SK-N-SH (cell line): ENCODE data around the gene EIF2B5. TPM values are rescaled to one million over a fixed set of nuclear protein-coding genes. Genes with fewer than 3 reads are reported as not detected.

ENCODE experiments used
- CTCF ChIA-PET: fragments of 300-600, 350-600 bp; formaldehyde crosslinking; extraction: SDS; loops from one replicate; lab custom pipeline; 2021; lab: Yijun Ruan, JAX
- POLR2A ChIA-PET: fragments of 350-600 bp; sonication (Branson Sonifier 250); formaldehyde crosslinking; extraction: SDS; loops from one replicate; lab custom pipeline; 2020; ENCODE audit warnings: antibody characterized with exemption, inconsistent platforms; lab: Yijun Ruan, JAX
- DNase-seq: peaks from one replicate; pipeline ENCODE4 v3.0.0; 2012
- H2AFZ ChIP-seq: fragments of 200-600 bp; sonication (generic); 2 replicates; pipeline ENCODE4 v1.8.1; 2016; ENCODE audit warnings: antibody characterized with exemption, mild to moderate bottlenecking, low read depth
- H3F3A ChIP-seq: fragments of 200-600 bp; sonication (generic); replicated peaks from 2 replicates; pipeline ENCODE3; 2016; ENCODE audit warnings: antibody characterized with exemption, mild to moderate bottlenecking; ENCODE audit not compliant: insufficient read depth
- H3K27ac ChIP-seq, 2 experiments: fragments of 200-500 bp in 1 of 2; fragments of 200-600 bp in 1 of 2; sonication (Bioruptor generic) in 1 of 2; sonication (generic), shearing (Covaris generic) in 1 of 2; 2 replicates each; pipeline versions ENCODE4 v1.5.1 to v1.6.1; 2014 to 2016; ENCODE audit warnings: low read depth in 2 of 2, inconsistent platforms in 1 of 2, low read length in 1 of 2, mild to moderate bottlenecking in 1 of 2, mixed read lengths in 1 of 2
- H3K27me3 ChIP-seq: fragments of 200-600 bp; sonication (generic), shearing (Covaris generic); 2 replicates; pipeline ENCODE4 v1.6.1; 2016; ENCODE audit warnings: mixed run types; ENCODE audit not compliant: insufficient read depth
- H3K36me3 ChIP-seq, 2 experiments: fragments of 200-500 bp in 1 of 2; fragments of 200-600 bp in 1 of 2; sonication (Bioruptor generic) in 1 of 2; sonication (generic) in 1 of 2; replicated peaks in 1 of 2; 2 replicates each; pipeline versions ENCODE3 to v1.5.1; 2014 to 2016; ENCODE audit warnings: low read length in 1 of 2, mild to moderate bottlenecking in 1 of 2; ENCODE audit not compliant: insufficient read depth in 2 of 2, control insufficient read depth in 1 of 2
- H3K4me1 ChIP-seq, 2 experiments: fragments of 200-500 bp in 1 of 2; fragments of 200-600 bp in 1 of 2; sonication (Bioruptor generic) in 1 of 2; sonication (generic), shearing (Covaris generic) in 1 of 2; 2 replicates each; pipeline versions ENCODE4 v1.5.1 to v1.6.1; 2014 to 2016; ENCODE audit warnings: low read depth in 1 of 2, low read length in 1 of 2, mixed run types in 1 of 2; ENCODE audit not compliant: insufficient read depth in 2 of 2, control insufficient read depth in 1 of 2
- H3K4me2 ChIP-seq: fragments of 200-600 bp; sonication (generic), shearing (Covaris generic); 2 replicates; pipeline ENCODE4 v1.6.1; 2017; ENCODE audit warnings: mixed run types
- H3K4me3 ChIP-seq, 2 experiments: fragments of 200-500 bp in 1 of 2; fragments of 200-600 bp in 1 of 2; sonication (Bioruptor generic) in 1 of 2; sonication (generic), shearing (Covaris generic) in 1 of 2; 2 replicates each; pipeline versions ENCODE4 v1.5.1 to v1.8.1; 2014 to 2016; ENCODE audit warnings: low read depth in 2 of 2, inconsistent platforms in 1 of 2, low read length in 1 of 2, mild to moderate bottlenecking in 1 of 2, mixed read lengths in 1 of 2, moderate library complexity in 1 of 2
- H3K79me2 ChIP-seq: fragments of 200-600 bp; sonication (generic); 2 replicates; pipeline ENCODE4 v1.8.1; 2017; ENCODE audit warnings: mild to moderate bottlenecking; ENCODE audit not compliant: insufficient read depth
- H3K9ac ChIP-seq: fragments of 200-600 bp; sonication (generic); 2 replicates; pipeline ENCODE4 v1.6.1; 2017; ENCODE audit warnings: mixed run types
- H3K9me2 ChIP-seq: fragments of 200-600 bp; sonication (generic); 2 replicates; pipeline ENCODE4 v1.6.1; 2017; ENCODE audit warnings: mixed run types
- H3K9me3 ChIP-seq: fragments of 200-600 bp; sonication (generic); 2 replicates; pipeline ENCODE4 v1.6.1; 2017; ENCODE audit warnings: mixed run types, mild to moderate bottlenecking, moderate library complexity
- H4K20me1 ChIP-seq: fragments of 200-600 bp; sonication (generic); 2 replicates; pipeline ENCODE4 v1.6.1; 2017; ENCODE audit warnings: mild to moderate bottlenecking, mixed run types; ENCODE audit not compliant: insufficient read depth
- EZH2phosphoT487 ChIP-seq: fragments of 200-600 bp; sonication (generic); IDR thresholded peaks from 2 replicates; pipeline ENCODE4 v1.6.1; 2017; ENCODE audit warnings: low read depth, mixed run types, mild to moderate bottlenecking, antibody characterized with exemption, moderate library complexity, borderline replicate concordance
- FOSL2 ChIP-seq: IDR thresholded peaks from 2 replicates; pipeline ENCODE4 v1.4.0; 2012; ENCODE audit warnings: low read depth, mild to moderate bottlenecking, moderate library complexity, borderline replicate concordance
- FOXJ3 ChIP-seq: sonication (generic); formaldehyde crosslinking; IDR thresholded peaks from 2 replicates; pipeline ENCODE4 v1.5.1; 2020; ENCODE audit warnings: mild to moderate bottlenecking, missing genetic modification reagents
- FOXM1 ChIP-seq: IDR thresholded peaks from 2 replicates; pipeline ENCODE4 v1.4.0; 2012; ENCODE audit warnings: low read depth, mild to moderate bottlenecking
- GABPA ChIP-seq: IDR thresholded peaks from 2 replicates; pipeline ENCODE4 v1.4.0; 2012; ENCODE audit warnings: low read depth, mild to moderate bottlenecking
- JUND ChIP-seq: IDR thresholded peaks from 2 replicates; pipeline ENCODE4 v1.4.0; 2012
- MXI1 ChIP-seq: IDR thresholded peaks from 2 replicates; pipeline ENCODE4 v1.6.1; 2012; ENCODE audit warnings: mild to moderate bottlenecking, low read depth, low read length, improper control_type of control experiment
- RCOR1 ChIP-seq: fragments of 150-350 bp; IDR thresholded peaks from 2 replicates; pipeline ENCODE4 v1.6.1; 2017; ENCODE audit warnings: antibody characterized with exemption, low read length
- RFX5 ChIP-seq: IDR thresholded peaks from 2 replicates; pipeline ENCODE4 v1.6.1; 2012; ENCODE audit warnings: mild to moderate bottlenecking, improper control_type of control experiment, low read length
- TEAD4 ChIP-seq: IDR thresholded peaks from 2 replicates; pipeline ENCODE4 v1.4.0; 2012; ENCODE audit warnings: mild to moderate bottlenecking, borderline replicate concordance; ENCODE audit not compliant: insufficient read depth
- YY1 ChIP-seq: IDR thresholded peaks from 2 replicates; pipeline ENCODE4 v1.4.0; 2012; ENCODE audit warnings: low read depth, mild to moderate bottlenecking
- WGBS: methylation state at CpG from one replicate; pipeline ENCODE4 v1.1.6; 2017; ENCODE audit warnings: low lambda C conversion rate; 5-methylcytosine and 5-hydroxymethylcytosine counted together
- polyA plus RNA-seq, 3 experiments: library from polyadenylated mRNA; depleted of rRNA; stranded (reverse); fragments of >200 nt; gene quantifications; 2 replicates each; pipeline ENCODE4 v1.2.3, GENCODE V29; 2012
- TF ChIP-seq, protein P1 (sequence below): IDR thresholded peaks from 2 replicates; pipeline ENCODE4 v1.4.0; 2012; ENCODE audit warnings: low read depth, borderline replicate concordance
- TF ChIP-seq, protein P2 (sequence below): IDR thresholded peaks from 2 replicates; pipeline ENCODE4 v1.4.0; 2012; ENCODE audit warnings: low read depth, borderline replicate concordance
- TF ChIP-seq, protein P3 (sequence below): IDR thresholded peaks from 2 replicates; pipeline ENCODE4 v1.4.0; 2012; ENCODE audit warnings: low read depth
- TF ChIP-seq, protein P4 (sequence below): fragments of 150-350 bp; IDR thresholded peaks from 2 replicates; pipeline ENCODE4 v1.6.1; 2016; ENCODE audit warnings: mild to moderate bottlenecking, low read depth, low read length
- TF ChIP-seq, protein P5 (sequence below): IDR thresholded peaks from 2 replicates; pipeline ENCODE4; 2012

The EIF2B5 gene
- polyA plus RNA-seq, 1 of the 3 experiments (the other 2 are of a cell fraction): 46.8 TPM

DNA sequence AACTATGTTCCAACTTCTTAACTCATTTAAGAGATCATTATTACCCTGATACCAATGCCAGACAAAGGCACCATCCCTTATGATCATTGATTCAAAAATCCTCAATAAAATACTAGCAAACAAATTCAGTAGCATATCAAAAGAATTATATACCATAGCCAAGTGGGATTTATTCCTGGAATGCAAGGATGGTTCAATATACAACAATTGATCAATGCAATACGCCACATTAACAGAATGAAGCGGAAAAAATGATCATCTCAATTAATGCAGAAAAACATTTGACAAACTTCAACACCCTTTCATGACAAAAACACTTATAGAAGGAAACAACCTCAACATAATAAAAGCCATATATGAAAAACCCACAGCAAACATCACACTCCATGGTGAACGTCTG, 43.0 kb upstream of the EIF2B5 start (continued):
- TF ChIP-seq, protein P1, sequence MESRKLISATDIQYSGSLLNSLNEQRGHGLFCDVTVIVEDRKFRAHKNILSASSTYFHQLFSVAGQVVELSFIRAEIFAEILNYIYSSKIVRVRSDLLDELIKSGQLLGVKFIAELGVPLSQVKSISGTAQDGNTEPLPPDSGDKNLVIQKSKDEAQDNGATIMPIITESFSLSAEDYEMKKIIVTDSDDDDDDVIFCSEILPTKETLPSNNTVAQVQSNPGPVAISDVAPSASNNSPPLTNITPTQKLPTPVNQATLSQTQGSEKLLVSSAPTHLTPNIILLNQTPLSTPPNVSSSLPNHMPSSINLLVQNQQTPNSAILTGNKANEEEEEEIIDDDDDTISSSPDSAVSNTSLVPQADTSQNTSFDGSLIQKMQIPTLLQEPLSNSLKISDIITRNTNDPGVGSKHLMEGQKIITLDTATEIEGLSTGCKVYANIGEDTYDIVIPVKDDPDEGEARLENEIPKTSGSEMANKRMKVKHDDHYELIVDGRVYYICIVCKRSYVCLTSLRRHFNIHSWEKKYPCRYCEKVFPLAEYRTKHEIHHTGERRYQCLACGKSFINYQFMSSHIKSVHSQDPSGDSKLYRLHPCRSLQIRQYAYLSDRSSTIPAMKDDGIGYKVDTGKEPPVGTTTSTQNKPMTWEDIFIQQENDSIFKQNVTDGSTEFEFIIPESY: no peak
- TF ChIP-seq JUND (no peak), FOXJ3 (no peak), FOSL2 (no peak), GABPA (no peak)
- TF ChIP-seq, protein P2, sequence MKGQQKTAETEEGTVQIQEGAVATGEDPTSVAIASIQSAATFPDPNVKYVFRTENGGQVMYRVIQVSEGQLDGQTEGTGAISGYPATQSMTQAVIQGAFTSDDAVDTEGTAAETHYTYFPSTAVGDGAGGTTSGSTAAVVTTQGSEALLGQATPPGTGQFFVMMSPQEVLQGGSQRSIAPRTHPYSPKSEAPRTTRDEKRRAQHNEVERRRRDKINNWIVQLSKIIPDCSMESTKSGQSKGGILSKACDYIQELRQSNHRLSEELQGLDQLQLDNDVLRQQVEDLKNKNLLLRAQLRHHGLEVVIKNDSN: no peak

DNA sequence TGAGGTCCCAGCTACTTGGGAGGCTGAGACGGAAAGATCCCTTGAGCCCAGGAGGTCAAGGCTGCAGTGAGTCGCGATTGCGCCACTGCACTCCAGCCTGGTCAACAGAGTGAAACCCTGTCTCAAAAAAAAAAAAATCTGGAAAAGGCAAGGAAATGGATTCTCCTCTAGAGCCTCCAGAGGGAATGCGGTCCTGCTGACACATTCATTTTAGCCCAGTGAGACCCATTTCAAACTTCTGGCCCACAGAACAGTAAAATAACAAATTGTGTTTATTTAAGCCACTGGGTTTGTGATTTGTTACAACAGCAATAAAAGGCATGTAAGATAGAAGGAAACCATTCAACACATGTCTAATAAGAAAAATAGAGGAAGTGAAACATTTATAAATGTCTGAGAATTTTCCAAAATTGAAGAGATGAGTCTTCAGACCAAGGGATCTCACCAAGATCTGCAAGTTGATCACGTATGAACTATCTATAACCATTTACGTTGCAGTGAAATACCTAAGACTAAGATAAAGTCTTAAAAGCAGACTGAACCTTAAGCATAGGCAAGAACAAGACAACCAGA, 38.3 kb upstream of the EIF2B5 start, which contains the start of gene HTR3E:
HTR3E (plus strand) TSS at position 254 of the 573 bp plus-strand sequence. CDS start 466 bp downstream, outside the sequence.
- Histone ChIP-seq H3K4me1 (no peaks in the 10 kb centered on the region), H3K4me2 (no peak within 1 kb of the TSS), H3K27ac (no peak within 1 kb of the TSS), H3K9me3 (no peaks in the 10 kb centered on the region), H3K4me3 (no peak within 1 kb of the TSS), H4K20me1 (no peaks in the 10 kb centered on the region), H3F3A (no peaks in the 10 kb centered on the region), H3K27me3 (no peaks in the 10 kb centered on the region), H3K9me2 (no peaks in the 10 kb centered on the region), H2AFZ (no peak within 1 kb of the TSS), H3K79me2 (no peaks in the 10 kb centered on the region), H3K9ac (no peak within 1 kb of the TSS), H3K36me3 (no peaks in the 10 kb centered on the region)
- TF ChIP-seq EZH2phosphoT487: no peak
- TF ChIP-seq YY1: no peak
- TF ChIP-seq FOSL2: no peak
- TF ChIP-seq GABPA: no peak
- no peak for TF ChIP-seq FOXJ3
- TF ChIP-seq, protein P3, sequence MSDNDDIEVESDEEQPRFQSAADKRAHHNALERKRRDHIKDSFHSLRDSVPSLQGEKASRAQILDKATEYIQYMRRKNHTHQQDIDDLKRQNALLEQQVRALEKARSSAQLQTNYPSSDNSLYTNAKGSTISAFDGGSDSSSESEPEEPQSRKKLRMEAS: no peak
- TF ChIP-seq, protein P4, sequence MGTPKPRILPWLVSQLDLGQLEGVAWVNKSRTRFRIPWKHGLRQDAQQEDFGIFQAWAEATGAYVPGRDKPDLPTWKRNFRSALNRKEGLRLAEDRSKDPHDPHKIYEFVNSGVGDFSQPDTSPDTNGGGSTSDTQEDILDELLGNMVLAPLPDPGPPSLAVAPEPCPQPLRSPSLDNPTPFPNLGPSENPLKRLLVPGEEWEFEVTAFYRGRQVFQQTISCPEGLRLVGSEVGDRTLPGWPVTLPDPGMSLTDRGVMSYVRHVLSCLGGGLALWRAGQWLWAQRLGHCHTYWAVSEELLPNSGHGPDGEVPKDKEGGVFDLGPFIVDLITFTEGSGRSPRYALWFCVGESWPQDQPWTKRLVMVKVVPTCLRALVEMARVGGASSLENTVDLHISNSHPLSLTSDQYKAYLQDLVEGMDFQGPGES: no peak
- TF ChIP-seq FOXM1: no peak
- TF ChIP-seq RFX5: no peak
- no peak for TF ChIP-seq JUND
- no peak for TF ChIP-seq RCOR1
- TF ChIP-seq, protein P1: no peak
- TF ChIP-seq, protein P5, sequence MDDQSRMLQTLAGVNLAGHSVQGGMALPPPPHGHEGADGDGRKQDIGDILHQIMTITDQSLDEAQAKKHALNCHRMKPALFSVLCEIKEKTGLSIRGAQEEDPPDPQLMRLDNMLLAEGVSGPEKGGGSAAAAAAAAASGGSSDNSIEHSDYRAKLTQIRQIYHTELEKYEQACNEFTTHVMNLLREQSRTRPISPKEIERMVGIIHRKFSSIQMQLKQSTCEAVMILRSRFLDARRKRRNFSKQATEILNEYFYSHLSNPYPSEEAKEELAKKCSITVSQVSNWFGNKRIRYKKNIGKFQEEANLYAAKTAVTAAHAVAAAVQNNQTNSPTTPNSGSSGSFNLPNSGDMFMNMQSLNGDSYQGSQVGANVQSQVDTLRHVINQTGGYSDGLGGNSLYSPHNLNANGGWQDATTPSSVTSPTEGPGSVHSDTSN: no peak
- no peak for TF ChIP-seq MXI1
- no peak for TF ChIP-seq TEAD4
- no peak for DNase-seq
- CTCF ChIA-PET: no interaction called here
- WGBS: 84% methylated on average over 7 of the region's 7 CpGs
- POLR2A ChIA-PET: no interaction called here
